Prostate gland (tissue), 2 donors: Measurements from ENCODE around the gene ARL2BP.

ENCODE experiments used
- POLR2AphosphoS5 ChIP-seq: sonication (generic); formaldehyde crosslinking; IDR thresholded peaks from one replicate; pipeline ENCODE4 v1.6.1; 2017; ENCODE audit warnings: antibody characterized with exemption
- TF ChIP-seq, protein P1 (sequence below), 4 experiments: fragments of 200-600 bp in 2 of 4; fragments of 450-650 bp in 2 of 4; sonication (generic) in 2 of 4; IDR thresholded peaks; 1 replicate in 3 of 4; 2 replicates in 1 of 4; pipeline ENCODE4 v1.5.1; 2016 to 2019; ENCODE audit warnings: antibody characterized with exemption in 4 of 4, mild to moderate bottlenecking in 2 of 4, moderate library complexity in 2 of 4

DNA sequence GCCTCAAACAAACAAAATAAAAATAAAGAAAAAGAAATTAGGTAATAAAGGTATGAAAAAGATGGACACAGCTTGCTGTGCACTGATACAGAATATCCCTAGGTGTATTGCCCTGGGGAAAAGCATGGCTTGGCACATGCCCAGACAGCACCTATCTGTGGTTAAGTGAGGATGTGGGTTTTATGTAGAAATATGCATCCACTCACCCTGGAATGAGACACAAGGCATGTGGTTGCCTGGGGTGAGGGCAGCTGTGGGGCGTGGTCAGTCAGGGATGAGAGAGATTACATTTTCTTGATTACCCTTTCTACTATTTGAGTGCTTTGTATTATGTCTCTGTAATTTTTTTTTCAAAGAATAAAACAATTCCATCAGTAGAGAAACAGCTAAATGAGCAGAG is 32.5 kb downstream of the ARL2BP start:
- TF ChIP-seq POLR2AphosphoS5, result no peak
- TF ChIP-seq, protein P1, sequence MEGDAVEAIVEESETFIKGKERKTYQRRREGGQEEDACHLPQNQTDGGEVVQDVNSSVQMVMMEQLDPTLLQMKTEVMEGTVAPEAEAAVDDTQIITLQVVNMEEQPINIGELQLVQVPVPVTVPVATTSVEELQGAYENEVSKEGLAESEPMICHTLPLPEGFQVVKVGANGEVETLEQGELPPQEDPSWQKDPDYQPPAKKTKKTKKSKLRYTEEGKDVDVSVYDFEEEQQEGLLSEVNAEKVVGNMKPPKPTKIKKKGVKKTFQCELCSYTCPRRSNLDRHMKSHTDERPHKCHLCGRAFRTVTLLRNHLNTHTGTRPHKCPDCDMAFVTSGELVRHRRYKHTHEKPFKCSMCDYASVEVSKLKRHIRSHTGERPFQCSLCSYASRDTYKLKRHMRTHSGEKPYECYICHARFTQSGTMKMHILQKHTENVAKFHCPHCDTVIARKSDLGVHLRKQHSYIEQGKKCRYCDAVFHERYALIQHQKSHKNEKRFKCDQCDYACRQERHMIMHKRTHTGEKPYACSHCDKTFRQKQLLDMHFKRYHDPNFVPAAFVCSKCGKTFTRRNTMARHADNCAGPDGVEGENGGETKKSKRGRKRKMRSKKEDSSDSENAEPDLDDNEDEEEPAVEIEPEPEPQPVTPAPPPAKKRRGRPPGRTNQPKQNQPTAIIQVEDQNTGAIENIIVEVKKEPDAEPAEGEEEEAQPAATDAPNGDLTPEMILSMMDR (IDR thresholded peaks at IDR 0.05), result no peak
